ENCODE data around the gene ZNF581. TPM values are rescaled to one million over a fixed set of nuclear protein-coding genes. Genes with fewer than 3 reads are reported as not detected.

Gene ZNF581
- total and polyA plus RNA-seq, 7 donors = 10.2 to 18.6 (median 14.5) TPM

DNA sequence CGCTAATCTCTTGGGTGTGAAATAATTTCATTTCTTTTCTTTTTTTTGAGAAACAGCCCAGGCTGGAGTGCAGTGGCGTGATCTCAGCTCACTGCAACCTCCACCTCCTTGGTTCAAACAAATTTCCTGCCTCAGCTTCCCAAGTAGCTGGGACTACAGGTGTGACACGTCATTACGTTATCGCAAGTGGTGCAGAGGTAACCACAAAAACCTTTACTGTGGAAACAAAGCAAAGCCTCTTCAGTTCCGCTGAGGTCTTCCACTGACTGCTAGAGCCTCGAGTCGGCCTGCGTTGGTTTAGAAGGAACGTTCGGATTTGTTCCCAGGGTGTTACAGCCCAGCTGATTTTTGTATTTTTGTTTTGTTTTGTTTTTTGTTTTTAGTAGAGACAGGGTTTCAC is 17.1 kb upstream of the ZNF581 start:
- intact Hi-C loops (cut with DNase I) = loop anchor here in 1 of 2 donors (2.0 to 10.0 kb wide), 3 partner anchors 110 to 492 kb away; partner anchors contain the start of genes RPL28 and TMEM238
- no peak for ATAC-seq
- Histone ChIP-seq H3K27ac (no peak overlapping the region), H3K9me3 (no peaks in the 10 kb centered on the region), H3K4me1 (peaks cover 22% of the 10 kb centered on the region), H3K27me3 (ENCODE audit: insufficient read depth in 3 of 3, low read length in 2 of 3) (no peaks in the 10 kb centered on the region), H3K4me3 (no peak overlapping the region), H3K36me3 (ENCODE audit: insufficient read depth in 1 of 2, low read depth in 1 of 2) (peaks cover 4 to 10% of the 10 kb centered on the region in 2 donors)
- TF ChIP-seq, protein P1, sequence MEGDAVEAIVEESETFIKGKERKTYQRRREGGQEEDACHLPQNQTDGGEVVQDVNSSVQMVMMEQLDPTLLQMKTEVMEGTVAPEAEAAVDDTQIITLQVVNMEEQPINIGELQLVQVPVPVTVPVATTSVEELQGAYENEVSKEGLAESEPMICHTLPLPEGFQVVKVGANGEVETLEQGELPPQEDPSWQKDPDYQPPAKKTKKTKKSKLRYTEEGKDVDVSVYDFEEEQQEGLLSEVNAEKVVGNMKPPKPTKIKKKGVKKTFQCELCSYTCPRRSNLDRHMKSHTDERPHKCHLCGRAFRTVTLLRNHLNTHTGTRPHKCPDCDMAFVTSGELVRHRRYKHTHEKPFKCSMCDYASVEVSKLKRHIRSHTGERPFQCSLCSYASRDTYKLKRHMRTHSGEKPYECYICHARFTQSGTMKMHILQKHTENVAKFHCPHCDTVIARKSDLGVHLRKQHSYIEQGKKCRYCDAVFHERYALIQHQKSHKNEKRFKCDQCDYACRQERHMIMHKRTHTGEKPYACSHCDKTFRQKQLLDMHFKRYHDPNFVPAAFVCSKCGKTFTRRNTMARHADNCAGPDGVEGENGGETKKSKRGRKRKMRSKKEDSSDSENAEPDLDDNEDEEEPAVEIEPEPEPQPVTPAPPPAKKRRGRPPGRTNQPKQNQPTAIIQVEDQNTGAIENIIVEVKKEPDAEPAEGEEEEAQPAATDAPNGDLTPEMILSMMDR (IDR thresholded peaks at IDR 0.05) = no peak
- no peak for DNase-seq
- whole genome bisulfite sequencing, 3 donors = 90 to 96% (median 94%) methylated on average over 11 of the region's 11 CpGs

GRCh38 chr19:55632463-55632834 is 11.0 kb upstream of the ZNF581 start:
- Histone ChIP-seq H3K27ac (peak overlapping the region; percentile 99), H3K36me3 (ENCODE audit: insufficient read depth in 1 of 2, low read depth in 1 of 2) (no peaks in the 10 kb centered on the region), H3K4me3 (no peak overlapping the region), H3K27me3 (ENCODE audit: insufficient read depth in 3 of 3, low read length in 2 of 3) (no peaks in the 10 kb centered on the region), H3K4me1 (peaks cover 20% of the 10 kb centered on the region), H3K9me3 (no peaks in the 10 kb centered on the region)
- DNase-seq (peak; percentile 63 to 73), ATAC-seq (peak; percentile 75 to 78 (median 76))
- intact Hi-C loops (cut with DNase I) = loop anchor here (5.0 kb wide), 3 partner anchors 115 to 175 kb away; no protein-coding TSS in a partner anchor
- 7 to 9% (median 8%) methylated on average over 3 of the region's 3 CpGs for WGBS, 3 donors
- TF ChIP-seq, protein P1 (IDR thresholded peaks at IDR 0.05) = peak; percentile 91

GRCh38 chr19:55633861-55634260 is 9.6 kb upstream of the ZNF581 start:
- WGBS, 3 donors = 48 to 64% (median 49%) methylated on average over 8 of the region's 8 CpGs
- ATAC-seq = no peak
- peak overlapping the region; percentile 92 for H3K4me3 ChIP-seq
- intact Hi-C loops (cut with DNase I) = loop anchor here (5.0 kb wide), 3 partner anchors 117 to 173 kb away; no protein-coding TSS in a partner anchor
- H3K27ac ChIP-seq = peak overlapping the region; percentile 99
- H3K36me3 ChIP-seq (ENCODE audit: insufficient read depth in 1 of 2, low read depth in 1 of 2) = no peaks in the 10 kb centered on the region
- H3K4me1 ChIP-seq = peaks cover 24% of the 10 kb centered on the region
- no peaks in the 10 kb centered on the region for H3K27me3 ChIP-seq (ENCODE audit: insufficient read depth in 3 of 3, low read length in 2 of 3)
- peak in 1 of 2 donors; percentile 5 for DNase-seq
- no peaks in the 10 kb centered on the region for H3K9me3 ChIP-seq
- TF ChIP-seq, protein P1 (IDR thresholded peaks at IDR 0.05) = no peak

DNA sequence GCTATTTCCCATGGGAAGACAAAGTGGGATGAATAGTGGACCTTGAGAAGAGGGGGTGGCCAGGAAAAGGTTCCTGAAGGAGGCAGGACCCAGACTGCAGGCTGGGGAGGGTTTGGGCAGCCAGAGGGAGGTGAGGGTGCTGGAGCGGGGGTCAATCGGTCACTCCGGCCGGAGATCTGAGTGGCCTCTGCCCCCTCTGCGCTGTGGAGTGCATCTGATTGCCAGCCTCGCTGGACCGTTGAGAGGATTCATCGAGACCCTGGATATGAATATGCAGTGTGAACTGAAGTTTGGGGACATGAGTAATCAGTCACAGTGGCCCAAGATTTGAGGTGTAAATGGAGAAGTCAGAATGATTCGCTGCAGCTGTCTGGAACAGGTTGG is 8.1 kb upstream of the ZNF581 start:
- Histone ChIP-seq H3K4me3 (peak overlapping the region; percentile 92), H3K4me1 (peaks cover 38% of the 10 kb centered on the region), H3K27me3 (ENCODE audit: insufficient read depth in 3 of 3, low read length in 2 of 3) (no peaks in the 10 kb centered on the region), H3K9me3 (no peaks in the 10 kb centered on the region), H3K27ac (peak overlapping the region; percentile 99), H3K36me3 (ENCODE audit: insufficient read depth in 1 of 2, low read depth in 1 of 2) (no peaks in the 10 kb centered on the region)
- TF ChIP-seq, protein P1 (IDR thresholded peaks at IDR 0.05) = no peak
- intact Hi-C loops (cut with DNase I) = no loop called here
- ATAC-seq (peak in 2 of 4 donors; percentile 2 to 10), DNase-seq (no peak)
- 4 to 9% (median 5%) methylated on average over 8 to 9 of the region's 9 CpGs for WGBS, 3 donors
